Neural progenitor cell (in vitro differentiated cells): ENCODE data around the gene LGR4. TPM values are rescaled to one million over a fixed set of nuclear protein-coding genes. Genes with fewer than 3 reads are reported as not detected.
"Not testable (repeated sequence)": the region's sequence is repeated elsewhere in the genome, so short reads cannot be mapped to it uniquely, and the experiment has no call there.

ENCODE experiments used
- DNase-seq: peaks from one replicate; pipeline ENCODE4 v3.0.0-alpha.2; 2016; ENCODE audit warnings: low spot score
- H2AFZ ChIP-seq: fragments of 200-600 bp; sonication (generic); replicated peaks from 2 replicates; pipeline ENCODE4 v1.6.1; 2016; ENCODE audit warnings: antibody characterized with exemption
- H3F3A ChIP-seq: fragments of 200-600 bp; sonication (generic); 2 replicates; pipeline ENCODE4 v1.6.1; 2016; ENCODE audit warnings: antibody characterized with exemption, low read depth
- H3K27ac ChIP-seq: fragments of 200-600 bp; sonication (generic); 2 replicates; pipeline ENCODE4 v1.5.1; 2016; ENCODE audit warnings: mild to moderate bottlenecking
- H3K27me3 ChIP-seq: fragments of 200-600 bp; sonication (generic); 2 replicates; pipeline ENCODE4 v1.6.1; 2016; ENCODE audit warnings: mild to moderate bottlenecking, moderate library complexity
- H3K36me3 ChIP-seq: fragments of 200-600 bp; sonication (generic); 2 replicates; pipeline ENCODE4 v1.5.1; 2016
- H3K4me1 ChIP-seq: fragments of 200-600 bp; sonication (generic); 2 replicates; pipeline ENCODE4 v1.6.1; 2016; ENCODE audit warnings: mixed run types
- H3K4me2 ChIP-seq: fragments of 200-600 bp; sonication (generic); 2 replicates; pipeline ENCODE4 v1.6.1; 2016
- H3K4me3 ChIP-seq: fragments of 200-600 bp; sonication (generic); 2 replicates; pipeline ENCODE4 v1.5.1; 2016
- H3K79me2 ChIP-seq: fragments of 200-600 bp; sonication (generic); 2 replicates; pipeline ENCODE4 v1.6.1; 2016; ENCODE audit warnings: low read depth
- H3K9ac ChIP-seq: fragments of 200-600 bp; sonication (generic); 2 replicates; pipeline ENCODE4 v1.6.1; 2016
- H3K9me3 ChIP-seq: fragments of 200-600 bp; sonication (generic); 2 replicates; pipeline ENCODE4 v1.5.1; 2016; ENCODE audit warnings: low read depth
- H4K20me1 ChIP-seq: fragments of 200-600 bp; sonication (generic); 2 replicates; pipeline ENCODE4 v1.6.1; 2016; ENCODE audit warnings: low read depth
- H3K27ac Mint-ChIP-seq: 3 replicates; pipeline ENCODE4 v1.8.0; 2021; ENCODE audit warnings: mixed read lengths
- H3K27me3 Mint-ChIP-seq: 2 replicates; pipeline ENCODE4 v1.8.0; 2022; ENCODE audit warnings: low read depth, mild to moderate bottlenecking, inconsistent platforms, moderate library complexity, mixed read lengths; ENCODE audit not compliant: insufficient read depth
- H3K36me3 Mint-ChIP-seq: 3 replicates; pipeline ENCODE4 v1.8.0; 2021; ENCODE audit warnings: mixed read lengths
- H3K4me1 Mint-ChIP-seq: 3 replicates; pipeline ENCODE4 v1.8.0; 2021; ENCODE audit warnings: mixed read lengths
- H3K4me3 Mint-ChIP-seq: 3 replicates; pipeline ENCODE4 v1.8.0; 2021; ENCODE audit warnings: mild to moderate bottlenecking, moderate library complexity, mixed read lengths
- H3K9me3 Mint-ChIP-seq: 3 replicates; pipeline ENCODE4 v1.8.0; 2020; ENCODE audit warnings: mixed read lengths
- CTCF ChIP-seq: fragments of 200-600 bp; sonication (generic); IDR thresholded peaks from 2 replicates; pipeline ENCODE4 v1.5.1; 2017; ENCODE audit warnings: antibody characterized with exemption, mild to moderate bottlenecking
- EZH2 ChIP-seq: fragments of 200-600 bp; sonication (generic); IDR thresholded peaks from 2 replicates; pipeline ENCODE4 v1.6.1; 2017; ENCODE audit warnings: antibody characterized with exemption, mild to moderate bottlenecking, moderate library complexity
- EZH2phosphoT487 ChIP-seq: fragments of 200-600 bp; sonication (generic); IDR thresholded peaks from 2 replicates; pipeline ENCODE4 v1.6.1; 2017; ENCODE audit warnings: antibody characterized with exemption
- total RNA-seq: library from RNA; depleted of rRNA; stranded (reverse); fragments of >200 nt; gene quantifications from 2 replicates; pipeline ENCODE4 v1.2.3, GENCODE V29; 2015; ENCODE audit warnings: low replicate concordance

Gene LGR4
- total RNA-seq, 1 donor from 2014 or later, result 274 TPM

DNA sequence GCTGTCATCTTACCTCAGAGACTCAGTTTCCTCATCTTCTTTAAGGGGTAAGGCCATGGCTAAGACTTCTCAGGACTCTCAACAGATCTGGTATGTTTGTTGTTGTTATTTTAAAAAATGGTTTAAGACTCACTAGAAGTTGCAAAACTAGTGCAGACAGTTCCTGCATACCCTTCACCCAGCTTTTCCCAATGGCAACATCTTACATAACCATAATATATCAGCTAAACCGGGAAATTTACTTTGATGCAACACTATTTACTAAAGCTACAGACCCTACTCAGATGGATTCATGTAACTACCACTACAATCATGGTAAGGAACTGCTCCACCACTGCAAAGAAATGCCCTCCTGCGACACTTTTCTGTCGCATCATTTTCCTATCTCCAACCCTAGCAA, 20.4 kb downstream of the LGR4 start:
- H3K9me3 Mint-ChIP-seq, result peaks cover 8% of the 10 kb centered on the region
- H3K4me1 ChIP-seq, result peaks cover 45% of the 10 kb centered on the region
- peaks cover 15% of the 10 kb centered on the region for H3K4me1 Mint-ChIP-seq
- no peaks in the 10 kb centered on the region for H3K27me3 ChIP-seq
- H2AFZ ChIP-seq, result no peak overlapping the region
- no peak for TF ChIP-seq CTCF
- H3K79me2 ChIP-seq, result peaks cover 100% of the 10 kb centered on the region
- H3K27ac ChIP-seq, result peak overlapping the region; percentile 89
- H3K27me3 Mint-ChIP-seq, result no peaks in the 10 kb centered on the region
- H3K27ac Mint-ChIP-seq, result no peak overlapping the region
- H4K20me1 ChIP-seq, result peaks cover 75% of the 10 kb centered on the region
- no peak overlapping the region for H3K4me3 Mint-ChIP-seq
- H3K9ac ChIP-seq, result no peak overlapping the region
- peak overlapping the region; percentile 7 for H3K4me3 ChIP-seq
- H3K9me3 ChIP-seq, result no peaks in the 10 kb centered on the region
- H3F3A ChIP-seq, result peaks cover 94% of the 10 kb centered on the region
- H3K36me3 Mint-ChIP-seq, result peaks cover 16% of the 10 kb centered on the region
- DNase-seq, result no peak
- peaks cover 17% of the 10 kb centered on the region for H3K36me3 ChIP-seq
- peak overlapping the region; percentile 65 for H3K4me2 ChIP-seq

DNA sequence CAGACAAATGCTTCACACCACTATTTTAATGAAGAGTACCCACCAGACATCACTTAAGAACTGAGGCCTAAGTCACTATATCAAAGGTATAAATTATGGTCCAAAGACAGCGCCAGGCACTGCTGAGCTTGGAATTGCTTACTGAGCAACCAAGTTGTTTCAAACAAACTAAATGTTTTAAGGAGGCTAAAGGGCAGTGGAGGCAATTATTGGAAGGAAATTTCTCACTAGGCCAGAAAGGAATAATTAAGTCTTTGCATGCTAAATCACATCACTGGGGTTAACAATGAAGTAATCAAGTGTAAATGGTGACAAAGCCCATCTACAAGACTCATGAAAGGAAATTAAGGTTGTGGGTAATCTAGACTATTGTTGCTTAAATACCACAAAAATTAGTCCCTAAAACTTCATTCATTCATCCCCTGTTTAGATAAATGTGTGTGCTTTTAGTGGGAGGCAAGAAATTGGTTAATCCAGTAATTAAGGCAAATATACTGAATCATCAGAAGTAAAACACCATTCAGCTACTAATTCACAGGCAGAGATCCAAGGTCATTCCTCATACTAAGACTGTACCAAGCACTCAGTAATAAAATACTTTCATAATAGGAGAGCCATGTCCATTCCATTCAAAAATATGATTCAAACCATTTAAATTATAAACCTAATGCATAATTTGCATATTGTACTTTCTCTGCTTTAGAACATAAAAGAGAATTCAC, 21.2 kb downstream of the LGR4 start:
- no peak overlapping the region for H2AFZ ChIP-seq
- H3K79me2 ChIP-seq, result peaks cover 97% of the 10 kb centered on the region
- TF ChIP-seq CTCF, result no peak
- no peak for TF ChIP-seq EZH2
- no peak for TF ChIP-seq EZH2phosphoT487
- Mint-ChIP-seq H3K27ac (no peak overlapping the region), H3K4me3 (no peak overlapping the region), H3K9me3 (peaks cover 8% of the 10 kb centered on the region), H3K27me3 (no peaks in the 10 kb centered on the region), H3K36me3 (peaks cover 16% of the 10 kb centered on the region), H3K4me1 (peaks cover 9% of the 10 kb centered on the region)
- H3K4me2 ChIP-seq, result peak overlapping the region; percentile 65
- peaks cover 91% of the 10 kb centered on the region for H3F3A ChIP-seq
- DNase-seq, result no peak
- peaks cover 67% of the 10 kb centered on the region for H4K20me1 ChIP-seq
- no peaks in the 10 kb centered on the region for H3K27me3 ChIP-seq
- H3K4me1 ChIP-seq, result peaks cover 38% of the 10 kb centered on the region
- peak overlapping the region; percentile 7 for H3K4me3 ChIP-seq
- no peak overlapping the region for H3K9ac ChIP-seq
- peak overlapping the region; percentile 89 for H3K27ac ChIP-seq
- H3K9me3 ChIP-seq, result no peaks in the 10 kb centered on the region
- peaks cover 18% of the 10 kb centered on the region for H3K36me3 ChIP-seq

DNA sequence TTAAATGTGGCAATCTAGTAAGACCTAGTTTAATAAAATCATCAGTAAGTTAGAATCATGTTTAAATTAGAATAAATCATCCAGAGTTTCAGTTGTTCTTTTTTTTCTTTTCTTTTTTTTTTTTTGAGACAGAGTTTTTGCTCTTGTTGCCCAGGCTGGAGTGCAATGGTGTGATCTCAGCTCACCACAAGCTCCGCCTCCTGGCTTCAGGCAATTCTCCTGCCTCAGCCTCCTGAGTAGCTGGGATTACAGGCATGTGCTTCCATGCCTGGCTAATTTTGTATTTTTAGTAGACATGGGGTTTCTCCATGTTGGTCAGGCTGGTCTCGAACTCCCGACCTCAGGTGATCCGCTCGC, 24.4 kb downstream of the LGR4 start:
- not testable (repeated sequence) for H3K27me3 ChIP-seq, H3K27ac Mint-ChIP-seq, H3K27ac ChIP-seq, H3K27me3 Mint-ChIP-seq, DNase-seq, H3K9me3 Mint-ChIP-seq, H3K9me3 ChIP-seq, H3K4me3 ChIP-seq, H3K9ac ChIP-seq, H3K4me3 Mint-ChIP-seq, H2AFZ ChIP-seq, H3K4me2 ChIP-seq
- Histone ChIP-seq H3K4me1 (peaks cover 49% of the 10 kb centered on the region), H3K36me3 (peaks cover 18% of the 10 kb centered on the region), H3F3A (peaks cover 89% of the 10 kb centered on the region), H3K79me2 (peaks cover 91% of the 10 kb centered on the region), H4K20me1 (peaks cover 50% of the 10 kb centered on the region)
- Mint-ChIP-seq H3K4me1 (peaks cover 24% of the 10 kb centered on the region), H3K36me3 (peaks cover 10% of the 10 kb centered on the region)
